HepG2 (cell line): ENCODE results near the gene PLCG2. TPM values are rescaled to one million over a fixed set of nuclear protein-coding genes. Genes with fewer than 3 reads are reported as not detected.

Experiments used
- ARNT2 ChIP-seq: sonication (generic); formaldehyde crosslinking; IDR thresholded peaks from 2 replicates; pipeline ENCODE4 v1.8.0; 2022; ENCODE audit warnings: mild to moderate bottlenecking, low read depth, missing genetic modification reagents, moderate library complexity
- ESRRA ChIP-seq: sonication (generic); formaldehyde crosslinking; IDR thresholded peaks from 2 replicates; pipeline ENCODE4 v1.5.1; 2020; ENCODE audit warnings: mild to moderate bottlenecking, low read depth, missing genetic modification reagents
- HOXD1 ChIP-seq: sonication (generic); formaldehyde crosslinking; IDR thresholded peaks from 2 replicates; pipeline ENCODE4 v1.5.0; 2020; ENCODE audit warnings: missing genetic modification reagents
- MYNN ChIP-seq: sonication (generic); formaldehyde crosslinking; IDR thresholded peaks from 2 replicates; pipeline ENCODE4 v1.4.0; 2020; ENCODE audit warnings: mild to moderate bottlenecking, low read depth, missing genetic modification reagents
- PTBP1 ChIP-seq: fragments of 200-400 bp; formaldehyde crosslinking; IDR thresholded peaks from 2 replicates; pipeline ENCODE4 v1.6.1; 2018; ENCODE audit warnings: low read length, low read depth; ENCODE audit not compliant: poor library complexity, severe bottlenecking
- RFX1 ChIP-seq: fragments of 450-650 bp; IDR thresholded peaks from 2 replicates; pipeline ENCODE4 v1.6.1; 2017
- SAP130 ChIP-seq: IDR thresholded peaks from 2 replicates; pipeline ENCODE4 v1.6.1; 2016; ENCODE audit warnings: low read depth
- SP4 ChIP-seq: sonication (generic); formaldehyde crosslinking; IDR thresholded peaks from 2 replicates; pipeline ENCODE4 v1.8.1; 2023; ENCODE audit warnings: mild to moderate bottlenecking, missing genetic modification reagents
- STAG1 ChIP-seq: sonication (generic); formaldehyde crosslinking; IDR thresholded peaks from 2 replicates; pipeline ENCODE4 v1.4.0; 2020; ENCODE audit warnings: missing genetic modification reagents
- TBX3 ChIP-seq: fragments of 450-650 bp; IDR thresholded peaks from 2 replicates; pipeline ENCODE4 v1.6.1; 2017; ENCODE audit warnings: antibody characterized with exemption, mild to moderate bottlenecking, inconsistent platforms, borderline replicate concordance
- ZBTB20 ChIP-seq: sonication (generic); formaldehyde crosslinking; IDR thresholded peaks from 2 replicates; pipeline ENCODE4 v1.8.1; 2023; ENCODE audit warnings: missing genetic modification reagents, low read depth, mild to moderate bottlenecking, borderline replicate concordance
- ZFP37 ChIP-seq: sonication (generic); formaldehyde crosslinking; IDR thresholded peaks from 2 replicates; pipeline ENCODE4 v1.4.0; 2020; ENCODE audit warnings: missing genetic modification reagents, borderline replicate concordance
- ZKSCAN5 ChIP-seq: sonication (generic); formaldehyde crosslinking; IDR thresholded peaks from 2 replicates; pipeline ENCODE4 v1.5.1; 2020; ENCODE audit warnings: mild to moderate bottlenecking, missing genetic modification reagents
- ZNF614 ChIP-seq: IDR thresholded peaks from 2 replicates; pipeline ENCODE4 v1.6.1; 2018; ENCODE audit warnings: missing biosample characterization, missing genetic modification reagents, inconsistent platforms, borderline replicate concordance
- ZNF878 ChIP-seq: sonication (generic); formaldehyde crosslinking; IDR thresholded peaks from 2 replicates; pipeline ENCODE4 v1.8.1; 2023; ENCODE audit warnings: mild to moderate bottlenecking, missing genetic modification reagents, moderate library complexity
- polyA plus RNA-seq, 8 experiments: library from polyadenylated mRNA; depleted of rRNA in 3 of 8; stranded (reverse) in 7 of 8; unstranded in 1 of 8; fragments of >200 nt; fragmentation: Illumina TruSeq in 4 of 8; extraction: Trizol in 4 of 8; gene quantifications; 2 replicates each; pipeline versions ENCODE4 v1.2.1 to v1.2.3, GENCODE V29; 2011 to 2016; ENCODE audit warnings: low read depth in 4 of 8, missing spikeins in 1 of 8, mixed read lengths in 1 of 8; ENCODE audit not compliant: insufficient read depth in 1 of 8
- total RNA-seq, 5 experiments: library from RNA; depleted of rRNA; stranded (reverse); fragments of >200 nt; fragmentation: Illumina TruSeq; extraction: Trizol; gene quantifications; 2 replicates each; pipeline ENCODE4 v1.2.3, GENCODE V29; 2016; ENCODE audit warnings: low read depth in 1 of 5
- TF ChIP-seq, protein P1 (sequence below): sonication (generic); formaldehyde crosslinking; IDR thresholded peaks from 2 replicates; pipeline ENCODE4 v1.5.0; 2020; ENCODE audit warnings: mild to moderate bottlenecking, missing genetic modification reagents, borderline replicate concordance
- TF ChIP-seq, protein P2 (sequence below): sonication (generic); formaldehyde crosslinking; IDR thresholded peaks from 2 replicates; pipeline ENCODE4 v1.4.0; 2020; ENCODE audit warnings: missing genetic modification reagents
- TF ChIP-seq, protein P3 (sequence below): sonication (generic); formaldehyde crosslinking; IDR thresholded peaks from 2 replicates; pipeline ENCODE4 v1.4.0; 2020; ENCODE audit warnings: missing genetic modification reagents

PLCG2 gene
- total and polyA plus RNA-seq, 2 of the 13 experiments (the other 11 are each of a cell fraction or from before 2014, with no cell fraction given) = 0.13 to 0.18 TPM

GRCh38 chr16:81888520-81889394 lies 109.7 kb downstream of the PLCG2 start (continued):
- TF ChIP-seq, protein P1, sequence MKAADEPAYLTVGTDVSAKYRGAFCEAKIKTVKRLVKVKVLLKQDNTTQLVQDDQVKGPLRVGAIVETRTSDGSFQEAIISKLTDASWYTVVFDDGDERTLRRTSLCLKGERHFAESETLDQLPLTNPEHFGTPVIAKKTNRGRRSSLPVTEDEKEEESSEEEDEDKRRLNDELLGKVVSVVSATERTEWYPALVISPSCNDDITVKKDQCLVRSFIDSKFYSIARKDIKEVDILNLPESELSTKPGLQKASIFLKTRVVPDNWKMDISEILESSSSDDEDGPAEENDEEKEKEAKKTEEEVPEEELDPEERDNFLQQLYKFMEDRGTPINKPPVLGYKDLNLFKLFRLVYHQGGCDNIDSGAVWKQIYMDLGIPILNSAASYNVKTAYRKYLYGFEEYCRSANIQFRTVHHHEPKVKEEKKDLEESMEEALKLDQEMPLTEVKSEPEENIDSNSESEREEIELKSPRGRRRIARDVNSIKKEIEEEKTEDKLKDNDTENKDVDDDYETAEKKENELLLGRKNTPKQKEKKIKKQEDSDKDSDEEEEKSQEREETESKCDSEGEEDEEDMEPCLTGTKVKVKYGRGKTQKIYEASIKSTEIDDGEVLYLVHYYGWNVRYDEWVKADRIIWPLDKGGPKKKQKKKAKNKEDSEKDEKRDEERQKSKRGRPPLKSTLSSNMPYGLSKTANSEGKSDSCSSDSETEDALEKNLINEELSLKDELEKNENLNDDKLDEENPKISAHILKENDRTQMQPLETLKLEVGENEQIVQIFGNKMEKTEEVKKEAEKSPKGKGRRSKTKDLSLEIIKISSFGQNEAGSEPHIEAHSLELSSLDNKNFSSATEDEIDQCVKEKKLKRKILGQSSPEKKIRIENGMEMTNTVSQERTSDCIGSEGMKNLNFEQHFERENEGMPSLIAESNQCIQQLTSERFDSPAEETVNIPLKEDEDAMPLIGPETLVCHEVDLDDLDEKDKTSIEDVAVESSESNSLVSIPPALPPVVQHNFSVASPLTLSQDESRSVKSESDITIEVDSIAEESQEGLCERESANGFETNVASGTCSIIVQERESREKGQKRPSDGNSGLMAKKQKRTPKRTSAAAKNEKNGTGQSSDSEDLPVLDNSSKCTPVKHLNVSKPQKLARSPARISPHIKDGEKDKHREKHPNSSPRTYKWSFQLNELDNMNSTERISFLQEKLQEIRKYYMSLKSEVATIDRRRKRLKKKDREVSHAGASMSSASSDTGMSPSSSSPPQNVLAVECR (CRISPR knock-in tag) = peak; percentile 53; the same call in 1 of the 2 replicates
- TF ChIP-seq RFX1 (no peak), ZFP37 (CRISPR knock-in tag) (peak; percentile 93), ZNF614 (CRISPR knock-in tag) (peak; percentile 44; the same call in 1 of the 2 replicates), ARNT2 (CRISPR knock-in tag) (0 out of 2 replicates have a peak, but pooled peaks have one; percentile 18), ZBTB20 (CRISPR knock-in tag) (peak; percentile 67; the same call in 1 of the 2 replicates), MYNN (no peak), TBX3 (peak; percentile 61; the same call in 1 of the 2 replicates), ESRRA (peak; percentile 55; the same call in 1 of the 2 replicates), HOXD1 (CRISPR knock-in tag) (peak; percentile 98), STAG1 (CRISPR knock-in tag) (no peak), ZNF878 (CRISPR knock-in tag) (peak; percentile 89), SAP130 (CRISPR knock-in tag) (peak; percentile 56), ZKSCAN5 (peak; percentile 57; the same call in 1 of the 2 replicates), PTBP1 (no peak), SP4 (CRISPR knock-in tag) (peak; percentile 47; the same call in 1 of the 2 replicates)
- TF ChIP-seq, protein P2, sequence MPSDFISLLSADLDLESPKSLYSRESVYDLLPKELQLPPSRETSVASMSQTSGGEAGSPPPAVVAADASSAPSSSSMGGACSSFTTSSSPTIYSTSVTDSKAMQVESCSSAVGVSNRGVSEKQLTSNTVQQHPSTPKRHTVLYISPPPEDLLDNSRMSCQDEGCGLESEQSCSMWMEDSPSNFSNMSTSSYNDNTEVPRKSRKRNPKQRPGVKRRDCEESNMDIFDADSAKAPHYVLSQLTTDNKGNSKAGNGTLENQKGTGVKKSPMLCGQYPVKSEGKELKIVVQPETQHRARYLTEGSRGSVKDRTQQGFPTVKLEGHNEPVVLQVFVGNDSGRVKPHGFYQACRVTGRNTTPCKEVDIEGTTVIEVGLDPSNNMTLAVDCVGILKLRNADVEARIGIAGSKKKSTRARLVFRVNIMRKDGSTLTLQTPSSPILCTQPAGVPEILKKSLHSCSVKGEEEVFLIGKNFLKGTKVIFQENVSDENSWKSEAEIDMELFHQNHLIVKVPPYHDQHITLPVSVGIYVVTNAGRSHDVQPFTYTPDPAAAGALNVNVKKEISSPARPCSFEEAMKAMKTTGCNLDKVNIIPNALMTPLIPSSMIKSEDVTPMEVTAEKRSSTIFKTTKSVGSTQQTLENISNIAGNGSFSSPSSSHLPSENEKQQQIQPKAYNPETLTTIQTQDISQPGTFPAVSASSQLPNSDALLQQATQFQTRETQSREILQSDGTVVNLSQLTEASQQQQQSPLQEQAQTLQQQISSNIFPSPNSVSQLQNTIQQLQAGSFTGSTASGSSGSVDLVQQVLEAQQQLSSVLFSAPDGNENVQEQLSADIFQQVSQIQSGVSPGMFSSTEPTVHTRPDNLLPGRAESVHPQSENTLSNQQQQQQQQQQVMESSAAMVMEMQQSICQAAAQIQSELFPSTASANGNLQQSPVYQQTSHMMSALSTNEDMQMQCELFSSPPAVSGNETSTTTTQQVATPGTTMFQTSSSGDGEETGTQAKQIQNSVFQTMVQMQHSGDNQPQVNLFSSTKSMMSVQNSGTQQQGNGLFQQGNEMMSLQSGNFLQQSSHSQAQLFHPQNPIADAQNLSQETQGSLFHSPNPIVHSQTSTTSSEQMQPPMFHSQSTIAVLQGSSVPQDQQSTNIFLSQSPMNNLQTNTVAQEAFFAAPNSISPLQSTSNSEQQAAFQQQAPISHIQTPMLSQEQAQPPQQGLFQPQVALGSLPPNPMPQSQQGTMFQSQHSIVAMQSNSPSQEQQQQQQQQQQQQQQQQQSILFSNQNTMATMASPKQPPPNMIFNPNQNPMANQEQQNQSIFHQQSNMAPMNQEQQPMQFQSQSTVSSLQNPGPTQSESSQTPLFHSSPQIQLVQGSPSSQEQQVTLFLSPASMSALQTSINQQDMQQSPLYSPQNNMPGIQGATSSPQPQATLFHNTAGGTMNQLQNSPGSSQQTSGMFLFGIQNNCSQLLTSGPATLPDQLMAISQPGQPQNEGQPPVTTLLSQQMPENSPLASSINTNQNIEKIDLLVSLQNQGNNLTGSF (CRISPR knock-in tag) = no peak
- TF ChIP-seq, protein P3, sequence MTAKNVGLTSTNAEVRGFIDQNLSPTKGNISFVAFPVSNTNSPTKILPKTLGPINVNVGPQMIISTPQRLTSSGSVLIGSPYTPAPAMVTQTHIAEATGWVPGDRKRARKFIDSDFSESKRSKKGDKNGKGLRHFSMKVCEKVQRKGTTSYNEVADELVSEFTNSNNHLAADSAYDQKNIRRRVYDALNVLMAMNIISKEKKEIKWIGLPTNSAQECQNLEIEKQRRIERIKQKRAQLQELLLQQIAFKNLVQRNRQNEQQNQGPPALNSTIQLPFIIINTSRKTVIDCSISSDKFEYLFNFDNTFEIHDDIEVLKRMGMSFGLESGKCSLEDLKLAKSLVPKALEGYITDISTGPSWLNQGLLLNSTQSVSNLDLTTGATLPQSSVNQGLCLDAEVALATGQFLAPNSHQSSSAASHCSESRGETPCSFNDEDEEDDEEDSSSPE (CRISPR knock-in tag) = 0 out of 2 replicates have a peak, but pooled peaks have one; percentile 49
